Ishikawa (cell line): ENCODE measurements around the gene TLN1.

Source experiments
- CEBPB ChIP-seq: IDR thresholded peaks from 2 replicates; pipeline ENCODE4 v1.6.1; 2012
- CREB1 ChIP-seq: IDR thresholded peaks from 2 replicates; pipeline ENCODE4 v1.6.1; 2012; ENCODE audit warnings: low read depth
- EGR1 ChIP-seq: IDR thresholded peaks from 2 replicates; pipeline ENCODE4 v1.6.1; 2012
- EP300 ChIP-seq: IDR thresholded peaks from 2 replicates; pipeline ENCODE4 v1.6.1; 2012; ENCODE audit warnings: borderline replicate concordance
- FOXM1 ChIP-seq: IDR thresholded peaks from 2 replicates; pipeline ENCODE4 v1.6.1; 2012; ENCODE audit warnings: low read depth, borderline replicate concordance
- MAX ChIP-seq: IDR thresholded peaks from 2 replicates; pipeline ENCODE4 v1.6.1; 2012
- NFIC ChIP-seq: IDR thresholded peaks from 2 replicates; pipeline ENCODE4 v1.6.1; 2012
- RAD21 ChIP-seq: IDR thresholded peaks from 2 replicates; pipeline ENCODE4 v1.6.1; 2012; ENCODE audit warnings: low read depth
- REST ChIP-seq: IDR thresholded peaks from 2 replicates; pipeline ENCODE4 v1.6.1; 2012; ENCODE audit warnings: low read depth, mild to moderate bottlenecking
- TAF1 ChIP-seq: IDR thresholded peaks from 2 replicates; pipeline ENCODE4 v1.6.1; 2012; ENCODE audit warnings: low read depth, mild to moderate bottlenecking
- TCF12 ChIP-seq: IDR thresholded peaks from 2 replicates; pipeline ENCODE4 v1.6.1; 2012; ENCODE audit warnings: low read depth
- TEAD4 ChIP-seq: IDR thresholded peaks from 2 replicates; pipeline ENCODE4 v1.6.1; 2012
- USF1 ChIP-seq: IDR thresholded peaks from 2 replicates; pipeline ENCODE4 v1.6.1; 2012
- YY1 ChIP-seq: IDR thresholded peaks from 2 replicates; pipeline ENCODE4 v1.6.1; 2012; ENCODE audit warnings: low read depth
- ZBTB7A ChIP-seq: IDR thresholded peaks from 2 replicates; pipeline ENCODE4 v1.6.1; 2012; ENCODE audit warnings: low read depth

The TLN1 gene

GRCh38 chr9:35652829-35653209, 79.2 kb downstream of the TLN1 start:
- TF ChIP-seq TAF1 (no peak), YY1 (no peak), MAX (no peak), REST (no peak), TCF12 (no peak), CREB1 (no peak), RAD21 (no peak), EP300 (no peak), NFIC (no peak), ZBTB7A (no peak), FOXM1 (no peak), USF1 (no peak), CEBPB (no peak), TEAD4 (no peak), EGR1 (no peak)

GRCh38 chr9:35651956-35652828, 79.8 kb downstream of the TLN1 start:
- TF ChIP-seq MAX (no peak), RAD21 (no peak), TAF1 (no peak), CREB1 (no peak), YY1 (no peak), NFIC (no peak), TEAD4 (no peak), USF1 (no peak), ZBTB7A (no peak), REST (no peak), EP300 (no peak), EGR1 (no peak), FOXM1 (no peak), TCF12 (no peak), CEBPB (no peak)

- TF ChIP-seq CEBPB, result no peak
- TF ChIP-seq ZBTB7A, result no peak
- no peak for TF ChIP-seq CREB1
- no peak for TF ChIP-seq MAX
Measured at GRCh38 chr9:35650341-35651158, 81.4 kb downstream of the TLN1 start, which contains the start of gene SIT1. Gene SIT1, minus strand, starts transcription at chr9:35650931. Its CDS starts 78 bp downstream, at chr9:35650853.

- TF ChIP-seq NFIC, result no peak
- no peak for TF ChIP-seq RAD21
- no peak for TF ChIP-seq TEAD4
- no peak for TF ChIP-seq TAF1
- TF ChIP-seq EP300, result no peak
- no peak for TF ChIP-seq EGR1
- no peak for TF ChIP-seq MAX
- TF ChIP-seq YY1, result no peak
- TF ChIP-seq CREB1, result no peak
- no peak for TF ChIP-seq ZBTB7A
- TF ChIP-seq REST, result no peak
- TF ChIP-seq FOXM1, result no peak
- no peak for TF ChIP-seq USF1
- no peak for TF ChIP-seq TCF12
- TF ChIP-seq CEBPB, result no peak
Measured at GRCh38 chr9:35649431-35650340, 82.3 kb downstream of the TLN1 start.
